ENCODE results near the gene ZEB2.

Gene ZEB2

DNA sequence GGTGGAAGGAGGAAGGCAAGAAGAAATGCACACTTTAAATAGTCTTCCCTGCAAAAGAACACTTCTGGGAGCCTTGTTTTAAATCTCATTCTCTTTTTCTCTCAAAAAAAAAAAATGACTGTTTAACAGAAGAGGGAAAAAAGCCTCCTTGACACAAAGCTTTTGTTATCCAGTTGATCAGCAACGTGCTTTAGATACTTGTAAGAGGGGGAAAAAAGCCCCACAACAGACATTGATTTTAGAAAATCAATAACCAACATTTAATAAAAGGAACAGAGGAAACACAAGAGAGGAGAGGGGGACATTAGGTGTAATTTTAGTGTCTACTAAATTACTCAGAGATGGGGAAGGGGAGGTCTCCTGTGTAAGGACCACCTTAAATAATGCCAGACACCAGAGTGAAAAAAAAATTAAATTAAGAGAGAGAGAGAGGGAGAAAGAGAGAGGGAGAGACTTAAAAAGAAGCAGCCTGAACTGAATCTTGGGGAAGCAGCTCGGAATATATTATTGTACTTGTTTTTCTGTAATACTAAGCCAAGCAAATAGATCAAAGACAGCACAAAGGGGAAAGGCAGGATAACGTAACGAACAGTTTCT, 4.7 kb downstream of the ZEB2 start:
- Histone ChIP-seq H3K27ac (ENCODE audit: insufficient read depth in 1 of 2, low read depth in 1 of 2, low read length in 2 of 2, poor library complexity in 1 of 2, severe bottlenecking in 2 of 2) (peak overlapping the region; percentile 91 to 96), H3K27me3 (replicated peaks in 2 of 5; ENCODE audit: control insufficient read depth in 4 of 5, insufficient read depth in 5 of 5, low read length in 4 of 5) (no peaks in the 10 kb centered on the region), H3K4me3 (ENCODE audit: control insufficient read depth in 1 of 7, extremely low read depth in 1 of 7, insufficient read depth in 4 of 7, low read depth in 2 of 7, low read length in 6 of 7) (peak overlapping the region; percentile 77 to 98 (median 87)), H3K9me3 (ENCODE audit: control extremely low read depth in 1 of 5, control insufficient read depth in 4 of 5, insufficient read depth in 2 of 5, low read depth in 1 of 5, low read length in 4 of 5) (no peaks in the 10 kb centered on the region), H3K36me3 (ENCODE audit: control insufficient read depth in 4 of 4, insufficient read depth in 4 of 4, low read length in 3 of 4) (peaks cover 12 to 48% (median 34%) of the 10 kb centered on the region in 4 experiments), H3K4me1 (ENCODE audit: control extremely low read depth in 1 of 4, control insufficient read depth in 4 of 4, insufficient read depth in 4 of 4, low read length in 3 of 4) (peaks cover 34 to 61% (median 50%) of the 10 kb centered on the region in 4 experiments)
- no peak for DNase-seq
- ChIA-PET POLR2A (no interaction called here), CTCF (interaction anchor here (0.6 to 1.3 kb wide), 7 partner anchors 11 to 891 kb away, joined by 3 to 7 read pairs (median 3); no protein-coding TSS in a partner anchor)
- WGBS (ENCODE audit: insufficient coverage) = no CpG with 5 or more reads among the region's 4 CpGs

DNA sequence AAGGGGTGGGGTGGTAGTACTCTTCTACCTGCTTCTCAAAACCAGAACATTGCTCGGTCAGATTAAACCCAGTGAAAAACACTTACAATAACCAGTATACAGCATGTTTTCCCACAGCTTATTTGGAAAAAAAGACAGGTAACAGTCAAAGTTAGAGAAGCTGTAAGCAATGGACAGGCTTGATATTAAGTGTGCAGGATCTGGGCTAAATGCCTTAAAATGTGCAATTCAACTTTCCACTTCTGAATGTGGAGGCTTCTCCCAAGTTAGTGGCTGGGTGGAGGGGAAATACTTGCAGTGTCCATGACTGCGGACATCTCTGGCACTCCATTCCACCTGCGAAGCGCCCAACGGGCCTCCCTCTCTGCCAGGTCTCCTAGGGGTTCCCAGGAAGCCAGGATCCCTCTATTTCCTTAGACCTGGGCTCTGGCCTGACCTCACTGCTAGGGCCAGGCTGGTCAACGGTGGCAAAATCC, 5.3 kb downstream of the ZEB2 start:
- Histone ChIP-seq H3K9me3 (ENCODE audit: control extremely low read depth in 1 of 5, control insufficient read depth in 4 of 5, insufficient read depth in 2 of 5, low read depth in 1 of 5, low read length in 4 of 5) (no peaks in the 10 kb centered on the region), H3K4me1 (ENCODE audit: control extremely low read depth in 1 of 4, control insufficient read depth in 4 of 4, insufficient read depth in 4 of 4, low read length in 3 of 4) (peaks cover 34 to 67% (median 55%) of the 10 kb centered on the region in 4 experiments), H3K36me3 (ENCODE audit: control insufficient read depth in 4 of 4, insufficient read depth in 4 of 4, low read length in 3 of 4) (peaks cover 12 to 50% (median 34%) of the 10 kb centered on the region in 4 experiments), H3K27ac (ENCODE audit: insufficient read depth in 1 of 2, low read depth in 1 of 2, low read length in 2 of 2, poor library complexity in 1 of 2, severe bottlenecking in 2 of 2) (peak overlapping the region; percentile 91 to 96), H3K27me3 (replicated peaks in 2 of 5; ENCODE audit: control insufficient read depth in 4 of 5, insufficient read depth in 5 of 5, low read length in 4 of 5) (no peaks in the 10 kb centered on the region), H3K4me3 (ENCODE audit: control insufficient read depth in 1 of 7, extremely low read depth in 1 of 7, insufficient read depth in 4 of 7, low read depth in 2 of 7, low read length in 6 of 7) (peak overlapping the region in 6 of 7 experiments; percentile 77 to 98 (median 90))
- POLR2A ChIA-PET = no interaction called here
- CTCF ChIA-PET = interaction anchor here (0.8 to 1.3 kb wide), 4 partner anchors 10 to 58 kb away, joined by 3 to 7 read pairs (median 3); no protein-coding TSS in a partner anchor
- 53% methylated on average over 4 of the region's 6 CpGs for WGBS (ENCODE audit: insufficient coverage)
- no peak for DNase-seq

DNA sequence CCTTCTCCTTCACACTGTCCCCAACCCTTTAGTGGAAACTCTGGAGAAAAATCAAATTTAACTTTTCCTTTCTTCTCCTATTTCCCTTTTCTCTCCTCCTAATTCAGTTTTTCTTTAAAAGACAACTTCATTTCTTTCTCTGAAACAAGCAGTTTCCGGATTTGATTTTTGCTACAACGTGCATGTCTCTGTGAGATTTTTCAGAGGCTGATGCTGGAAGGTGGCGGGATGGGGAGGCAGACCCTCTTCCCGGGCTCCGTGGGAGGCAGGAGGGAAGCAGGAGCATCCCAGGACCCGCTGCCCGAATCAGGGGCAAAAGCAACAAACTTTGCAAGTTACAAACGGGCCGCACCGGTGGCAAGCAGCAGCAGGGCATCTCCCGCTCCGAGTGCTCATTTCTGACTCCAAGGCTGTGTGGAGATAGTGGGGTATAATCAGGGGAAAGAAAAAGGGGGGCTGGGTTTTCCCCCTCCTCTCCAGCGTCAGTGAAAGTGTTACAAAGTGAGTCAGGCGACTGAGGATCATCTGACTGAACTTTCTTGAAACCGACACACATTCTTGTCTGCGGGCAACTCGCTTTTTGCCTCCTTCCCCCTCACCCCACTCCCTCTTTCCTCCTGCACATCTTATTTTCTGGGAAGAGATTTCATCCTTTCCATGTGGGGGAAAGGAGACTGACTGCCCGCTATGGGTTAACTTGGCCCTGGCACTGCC, 6.4 kb downstream of the ZEB2 start:
- Histone ChIP-seq H3K4me3 (ENCODE audit: control insufficient read depth in 1 of 7, extremely low read depth in 1 of 7, insufficient read depth in 4 of 7, low read depth in 2 of 7, low read length in 6 of 7) (peak overlapping the region in 5 of 7 experiments; percentile 4 to 94 (median 31)), H3K36me3 (ENCODE audit: control insufficient read depth in 4 of 4, insufficient read depth in 4 of 4, low read length in 3 of 4) (peaks cover 12 to 56% (median 34%) of the 10 kb centered on the region in 4 experiments), H3K9me3 (ENCODE audit: control extremely low read depth in 1 of 5, control insufficient read depth in 4 of 5, insufficient read depth in 2 of 5, low read depth in 1 of 5, low read length in 4 of 5) (no peaks in the 10 kb centered on the region), H3K27ac (ENCODE audit: insufficient read depth in 1 of 2, low read depth in 1 of 2, low read length in 2 of 2, poor library complexity in 1 of 2, severe bottlenecking in 2 of 2) (peak overlapping the region; percentile 33 to 96), H3K4me1 (ENCODE audit: control extremely low read depth in 1 of 4, control insufficient read depth in 4 of 4, insufficient read depth in 4 of 4, low read length in 3 of 4) (peaks cover 36 to 71% (median 65%) of the 10 kb centered on the region in 4 experiments), H3K27me3 (replicated peaks in 2 of 5; ENCODE audit: control insufficient read depth in 4 of 5, insufficient read depth in 5 of 5, low read length in 4 of 5) (no peaks in the 10 kb centered on the region)
- POLR2A ChIA-PET = no interaction called here
- WGBS (ENCODE audit: insufficient coverage) = 86% methylated on average over 14 of the region's 18 CpGs
- DNase-seq = no peak
- CTCF ChIA-PET = interaction anchor here (0.6 to 1.3 kb wide), 2 partner anchors 9 to 118 kb away, joined by 3 to 7 read pairs; no protein-coding TSS in a partner anchor

DNA sequence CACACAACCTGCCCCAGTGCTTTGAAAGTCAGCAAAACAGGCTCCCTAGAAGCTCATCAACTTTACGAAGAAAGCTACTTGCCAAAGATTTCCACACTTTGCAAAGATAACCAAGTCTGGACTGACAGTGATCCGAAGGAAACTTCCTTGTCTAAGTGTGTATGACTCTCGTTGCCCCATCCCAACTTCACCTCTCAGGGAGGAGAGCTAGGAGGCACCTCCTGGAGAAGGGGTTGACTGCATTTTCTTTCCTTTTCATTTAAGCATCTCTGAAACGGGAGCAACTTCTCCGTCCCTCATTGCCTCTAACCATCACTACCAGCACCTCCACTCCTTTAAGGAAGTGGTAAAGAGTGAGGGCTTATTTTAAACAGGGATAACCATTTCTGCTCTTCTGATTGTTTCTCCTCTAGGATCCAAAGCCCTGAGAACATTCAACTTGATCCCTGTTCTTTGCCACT, 7.0 kb downstream of the ZEB2 start:
- Histone ChIP-seq H3K4me1 (ENCODE audit: control extremely low read depth in 1 of 4, control insufficient read depth in 4 of 4, insufficient read depth in 4 of 4, low read length in 3 of 4) (peaks cover 40 to 78% (median 72%) of the 10 kb centered on the region in 4 experiments), H3K27ac (ENCODE audit: insufficient read depth in 1 of 2, low read depth in 1 of 2, low read length in 2 of 2, poor library complexity in 1 of 2, severe bottlenecking in 2 of 2) (peak overlapping the region; percentile 33 to 96)
- WGBS (ENCODE audit: insufficient coverage) = 81% methylated on average over 3 of the region's 5 CpGs

DNA sequence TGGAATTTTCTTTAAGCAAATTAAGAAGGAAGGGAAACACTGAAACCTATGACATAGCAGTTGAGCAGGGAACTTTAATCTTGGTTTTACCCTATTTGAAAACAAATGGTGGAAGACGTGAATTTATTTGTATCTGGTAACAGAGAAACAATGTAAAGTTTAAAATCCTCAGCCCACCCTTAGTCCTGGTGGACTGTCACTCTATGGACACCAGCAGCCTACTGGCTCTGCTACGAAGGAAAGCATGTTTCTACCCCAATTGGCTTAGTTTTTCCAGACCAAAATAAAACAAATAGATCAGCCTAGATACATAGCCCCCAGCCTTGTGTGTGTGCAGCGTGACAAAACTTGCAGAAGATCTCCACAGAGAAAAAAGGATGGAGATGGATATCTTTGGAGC, 7.4 kb downstream of the ZEB2 start:
- Histone ChIP-seq H3K4me3 (ENCODE audit: control insufficient read depth in 1 of 7, extremely low read depth in 1 of 7, insufficient read depth in 4 of 7, low read depth in 2 of 7, low read length in 6 of 7) (peak overlapping the region in 4 of 7 experiments; percentile 8 to 94 (median 33)), H3K36me3 (ENCODE audit: control insufficient read depth in 4 of 4, insufficient read depth in 4 of 4, low read length in 3 of 4) (peaks cover 12 to 59% (median 34%) of the 10 kb centered on the region in 4 experiments), H3K27me3 (replicated peaks in 2 of 5; ENCODE audit: control insufficient read depth in 4 of 5, insufficient read depth in 5 of 5, low read length in 4 of 5) (no peaks in the 10 kb centered on the region), H3K9me3 (ENCODE audit: control extremely low read depth in 1 of 5, control insufficient read depth in 4 of 5, insufficient read depth in 2 of 5, low read depth in 1 of 5, low read length in 4 of 5) (no peaks in the 10 kb centered on the region), H3K4me1 (ENCODE audit: control extremely low read depth in 1 of 4, control insufficient read depth in 4 of 4, insufficient read depth in 4 of 4, low read length in 3 of 4) (peaks cover 44 to 82% (median 76%) of the 10 kb centered on the region in 4 experiments), H3K27ac (ENCODE audit: insufficient read depth in 1 of 2, low read depth in 1 of 2, low read length in 2 of 2, poor library complexity in 1 of 2, severe bottlenecking in 2 of 2) (peak overlapping the region in 1 of 2 experiments; percentile 96)
- ChIA-PET CTCF (no interaction called here), POLR2A (no interaction called here)
- 100% methylated on average over 1 of the region's 3 CpGs for WGBS (ENCODE audit: insufficient coverage)
- no peak for DNase-seq

More for the DNA sequence above, 7.0 kb downstream of the ZEB2 start:
- Histone ChIP-seq H3K4me3 (ENCODE audit: control insufficient read depth in 1 of 7, extremely low read depth in 1 of 7, insufficient read depth in 4 of 7, low read depth in 2 of 7, low read length in 6 of 7) (peak overlapping the region in 6 of 7 experiments; percentile 4 to 94 (median 14)), H3K27me3 (replicated peaks in 2 of 5; ENCODE audit: control insufficient read depth in 4 of 5, insufficient read depth in 5 of 5, low read length in 4 of 5) (no peaks in the 10 kb centered on the region), H3K9me3 (ENCODE audit: control extremely low read depth in 1 of 5, control insufficient read depth in 4 of 5, insufficient read depth in 2 of 5, low read depth in 1 of 5, low read length in 4 of 5) (no peaks in the 10 kb centered on the region), H3K36me3 (ENCODE audit: control insufficient read depth in 4 of 4, insufficient read depth in 4 of 4, low read length in 3 of 4) (peaks cover 12 to 56% (median 34%) of the 10 kb centered on the region in 4 experiments)
- no peak for DNase-seq
- CTCF ChIA-PET = no interaction called here
- POLR2A ChIA-PET = no interaction called here

DNA sequence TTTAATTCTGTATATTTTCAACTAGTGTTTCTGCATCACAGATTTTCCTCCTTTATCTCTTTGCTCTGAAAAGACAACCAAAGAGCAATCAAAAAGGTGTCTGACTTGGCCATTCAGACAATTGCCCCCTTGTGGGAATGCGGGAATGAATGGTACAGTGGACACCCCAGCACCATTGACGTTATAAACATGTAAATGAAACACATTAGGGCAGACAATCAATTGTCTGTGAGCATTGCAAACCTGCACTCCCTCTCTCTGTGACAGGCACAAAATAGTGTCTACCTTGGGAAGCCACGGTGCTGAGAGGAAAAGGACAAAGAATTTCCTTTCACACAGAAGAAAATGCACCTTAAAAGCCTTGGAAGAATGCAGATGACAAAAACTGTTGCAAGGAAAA, 8.0 kb downstream of the ZEB2 start:
- peak overlapping the region in 2 of 7 experiments; percentile 4 to 47 for H3K4me3 ChIP-seq (ENCODE audit: control insufficient read depth in 1 of 7, extremely low read depth in 1 of 7, insufficient read depth in 4 of 7, low read depth in 2 of 7, low read length in 6 of 7)
- 70% methylated on average over 2 of the region's 3 CpGs for WGBS (ENCODE audit: insufficient coverage)
- DNase-seq = no peak
- no peaks in the 10 kb centered on the region for H3K27me3 ChIP-seq (replicated peaks in 2 of 5; ENCODE audit: control insufficient read depth in 4 of 5, insufficient read depth in 5 of 5, low read length in 4 of 5)
- peak overlapping the region in 1 of 2 experiments; percentile 96 for H3K27ac ChIP-seq (ENCODE audit: insufficient read depth in 1 of 2, low read depth in 1 of 2, low read length in 2 of 2, poor library complexity in 1 of 2, severe bottlenecking in 2 of 2)
- ChIA-PET CTCF (interaction anchor here (1.4 kb wide), 1 partner anchor 18 kb away, joined by 3 read pairs; no protein-coding TSS in a partner anchor), POLR2A (no interaction called here)
- H3K36me3 ChIP-seq (ENCODE audit: control insufficient read depth in 4 of 4, insufficient read depth in 4 of 4, low read length in 3 of 4) = peaks cover 12 to 63% (median 33%) of the 10 kb centered on the region in 4 experiments
- no peaks in the 10 kb centered on the region for H3K9me3 ChIP-seq (ENCODE audit: control extremely low read depth in 1 of 5, control insufficient read depth in 4 of 5, insufficient read depth in 2 of 5, low read depth in 1 of 5, low read length in 4 of 5)
- H3K4me1 ChIP-seq (ENCODE audit: control extremely low read depth in 1 of 4, control insufficient read depth in 4 of 4, insufficient read depth in 4 of 4, low read length in 3 of 4) = peaks cover 45 to 88% (median 78%) of the 10 kb centered on the region in 4 experiments
